ENCODE measurements around the gene PIGH. TPM values are rescaled to one million over a fixed set of nuclear protein-coding genes. Genes with fewer than 3 reads are reported as not detected.

PIGH gene
- polyA plus RNA-seq, 2 of the 4 experiments (the other 2 are of a cell fraction): 21.1 to 37.2 TPM

DNA sequence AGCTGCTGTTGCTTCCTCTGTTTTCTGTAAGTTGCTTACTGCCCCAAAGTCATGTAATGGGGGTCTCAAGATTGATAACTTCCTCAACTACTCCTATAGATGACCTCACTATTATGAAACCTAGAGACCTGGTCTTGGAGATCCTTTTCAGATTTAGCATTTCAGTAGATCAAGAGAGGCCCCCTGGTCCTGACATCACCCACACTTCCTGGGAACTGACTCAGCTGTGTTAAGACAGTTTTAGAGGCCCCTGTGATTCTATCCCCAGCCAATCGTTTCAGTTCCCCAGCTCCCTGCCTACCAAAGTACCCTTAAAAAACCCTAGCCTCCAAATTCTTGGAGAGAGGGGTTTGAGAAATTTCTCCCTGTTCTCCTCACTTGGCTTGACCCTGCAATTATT lies 10.4 kb upstream of the PIGH start:
- TF ChIP-seq TFCP2L1 (CRISPR knock-in tag; IDR thresholded peaks at IDR 0.05) (no peak), GATA3 (IDR thresholded peaks at IDR 0.05; ENCODE audit: borderline replicate concordance) (no peak), NFE2L2 (conservative IDR thresholded peaks at IDR 0.05; ENCODE audit: low read length) (no peak), KDM5A (IDR thresholded peaks at IDR 0.05) (no peak), BHLHE40 (IDR thresholded peaks at IDR 0.05; ENCODE audit: low read depth, low read length) (no peak), EP300 (IDR thresholded peaks at IDR 0.05) (no peak), ZNF302 (CRISPR knock-in tag; IDR thresholded peaks at IDR 0.05) (no peak), FOSL2 (IDR thresholded peaks at IDR 0.05) (no peak), FOSL2 (CRISPR knock-in tag; IDR thresholded peaks at IDR 0.05) (no peak), FOXS1 (CRISPR knock-in tag; IDR thresholded peaks at IDR 0.05) (no peak), ZC3H11A (IDR thresholded peaks at IDR 0.05) (no peak)
- TF ChIP-seq, protein P1, sequence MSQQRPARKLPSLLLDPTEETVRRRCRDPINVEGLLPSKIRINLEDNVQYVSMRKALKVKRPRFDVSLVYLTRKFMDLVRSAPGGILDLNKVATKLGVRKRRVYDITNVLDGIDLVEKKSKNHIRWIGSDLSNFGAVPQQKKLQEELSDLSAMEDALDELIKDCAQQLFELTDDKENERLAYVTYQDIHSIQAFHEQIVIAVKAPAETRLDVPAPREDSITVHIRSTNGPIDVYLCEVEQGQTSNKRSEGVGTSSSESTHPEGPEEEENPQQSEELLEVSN (IDR thresholded peaks at IDR 0.05; ENCODE audit: borderline replicate concordance, low read depth): no peak
- H3K9me3 ChIP-seq: no peaks in the 10 kb centered on the region
- no peaks in the 10 kb centered on the region for H3K4me1 ChIP-seq
- CTCF ChIA-PET: interaction anchor here (0.6 to 2.8 kb wide), 8 partner anchors 8 to 94 kb away, joined by 3 to 22 read pairs (median 4); partner anchors contain the start of gene ARG2
- FAIRE-seq (no peak), DNase-seq (ENCODE audit: low read depth in 1 of 2, low spot score in 1 of 2) (no peak), ATAC-seq (no peak)
- H3K4me2 ChIP-seq: no peak overlapping the region
- H3K27ac ChIP-seq: no peak overlapping the region
- POLR2A ChIA-PET: no interaction called here
- 67% methylated on average over 1 of the region's 1 CpG for WGBS (ENCODE audit: missing lambda C conversion rate)
- H3K4me3 ChIP-seq: no peak overlapping the region

DNA sequence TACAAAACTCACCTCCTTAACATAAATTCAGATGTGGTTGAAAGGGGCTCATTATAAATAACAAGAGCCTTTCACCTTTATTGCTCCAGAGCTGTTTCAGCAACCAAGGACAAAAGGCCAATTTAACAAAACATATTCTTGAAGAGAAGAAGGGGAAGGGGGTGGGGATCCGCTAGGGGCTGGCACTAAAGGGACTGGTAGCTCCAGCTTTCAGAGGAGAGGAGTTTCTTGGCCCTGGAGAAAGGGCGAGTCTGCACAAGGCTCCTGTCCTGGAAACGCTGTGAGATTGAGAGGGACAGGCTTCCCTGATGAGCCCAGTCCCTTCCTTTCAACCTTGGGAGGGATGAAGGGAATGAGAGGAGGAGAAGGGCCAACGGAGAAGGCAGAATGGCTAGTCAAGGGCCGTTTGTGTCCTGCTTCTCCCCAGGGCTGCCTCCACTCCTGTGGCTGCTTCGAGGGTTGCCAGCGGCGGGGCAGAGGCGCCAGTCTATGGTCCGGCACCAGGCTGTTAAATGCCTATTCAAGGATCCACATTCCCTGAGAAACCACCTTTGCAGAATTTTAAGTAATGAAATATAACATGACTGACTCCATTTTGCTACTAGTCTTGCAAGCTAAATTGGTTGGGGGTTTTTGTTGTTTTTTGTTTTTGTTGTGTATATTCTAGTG lies 9.7 kb upstream of the PIGH start:
- ATAC-seq: no peak
- Histone ChIP-seq H3K4me1 (no peaks in the 10 kb centered on the region), H3K4me2 (no peak overlapping the region), H3K9me3 (no peaks in the 10 kb centered on the region), H3K27ac (no peak overlapping the region), H3K4me3 (no peak overlapping the region)
- POLR2A ChIA-PET: interaction anchor here (1.3 kb wide), 1 partner anchor 86 kb away, joined by 3 read pairs; the partner anchor contains the start of gene RDH11
- CTCF ChIA-PET: interaction anchor here (0.6 to 2.8 kb wide), 8 partner anchors 9 to 94 kb away, joined by 3 to 22 read pairs (median 4); partner anchors contain the start of genes ARG2 and PIGH
- 46% methylated on average over 10 of the region's 10 CpGs for WGBS (ENCODE audit: missing lambda C conversion rate)
- TF ChIP-seq CBX2 (IDR thresholded peaks at IDR 0.05; ENCODE audit: borderline replicate concordance, low read depth): no peak
- no peak for TF ChIP-seq ZFP36 (IDR thresholded peaks at IDR 0.05; ENCODE audit: borderline replicate concordance, partially characterized antibody)
- no peak for TF ChIP-seq ESRRA (IDR thresholded peaks at IDR 0.05; ENCODE audit: borderline replicate concordance, low read length)
- no peak for TF ChIP-seq GATA3 (IDR thresholded peaks at IDR 0.05; ENCODE audit: borderline replicate concordance)
- no peak for TF ChIP-seq MAFK (IDR thresholded peaks at IDR 0.05; ENCODE audit: partially characterized antibody)
- no peak for TF ChIP-seq JUN (IDR thresholded peaks at IDR 0.05)
- TF ChIP-seq, protein P2, sequence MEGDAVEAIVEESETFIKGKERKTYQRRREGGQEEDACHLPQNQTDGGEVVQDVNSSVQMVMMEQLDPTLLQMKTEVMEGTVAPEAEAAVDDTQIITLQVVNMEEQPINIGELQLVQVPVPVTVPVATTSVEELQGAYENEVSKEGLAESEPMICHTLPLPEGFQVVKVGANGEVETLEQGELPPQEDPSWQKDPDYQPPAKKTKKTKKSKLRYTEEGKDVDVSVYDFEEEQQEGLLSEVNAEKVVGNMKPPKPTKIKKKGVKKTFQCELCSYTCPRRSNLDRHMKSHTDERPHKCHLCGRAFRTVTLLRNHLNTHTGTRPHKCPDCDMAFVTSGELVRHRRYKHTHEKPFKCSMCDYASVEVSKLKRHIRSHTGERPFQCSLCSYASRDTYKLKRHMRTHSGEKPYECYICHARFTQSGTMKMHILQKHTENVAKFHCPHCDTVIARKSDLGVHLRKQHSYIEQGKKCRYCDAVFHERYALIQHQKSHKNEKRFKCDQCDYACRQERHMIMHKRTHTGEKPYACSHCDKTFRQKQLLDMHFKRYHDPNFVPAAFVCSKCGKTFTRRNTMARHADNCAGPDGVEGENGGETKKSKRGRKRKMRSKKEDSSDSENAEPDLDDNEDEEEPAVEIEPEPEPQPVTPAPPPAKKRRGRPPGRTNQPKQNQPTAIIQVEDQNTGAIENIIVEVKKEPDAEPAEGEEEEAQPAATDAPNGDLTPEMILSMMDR (IDR thresholded peaks at IDR 0.05): no peak
- TF ChIP-seq, protein P3, sequence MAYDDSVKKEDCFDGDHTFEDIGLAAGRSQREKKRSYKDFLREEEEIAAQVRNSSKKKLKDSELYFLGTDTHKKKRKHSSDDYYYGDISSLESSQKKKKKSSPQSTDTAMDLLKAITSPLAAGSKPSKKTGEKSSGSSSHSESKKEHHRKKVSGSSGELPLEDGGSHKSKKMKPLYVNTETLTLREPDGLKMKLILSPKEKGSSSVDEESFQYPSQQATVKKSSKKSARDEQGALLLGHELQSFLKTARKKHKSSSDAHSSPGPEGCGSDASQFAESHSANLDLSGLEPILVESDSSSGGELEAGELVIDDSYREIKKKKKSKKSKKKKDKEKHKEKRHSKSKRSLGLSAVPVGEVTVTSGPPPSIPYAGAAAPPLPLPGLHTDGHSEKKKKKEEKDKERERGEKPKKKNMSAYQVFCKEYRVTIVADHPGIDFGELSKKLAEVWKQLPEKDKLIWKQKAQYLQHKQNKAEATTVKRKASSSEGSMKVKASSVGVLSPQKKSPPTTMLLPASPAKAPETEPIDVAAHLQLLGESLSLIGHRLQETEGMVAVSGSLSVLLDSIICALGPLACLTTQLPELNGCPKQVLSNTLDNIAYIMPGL (CRISPR knock-in tag; IDR thresholded peaks at IDR 0.05; ENCODE audit: borderline replicate concordance): no peak
- DNase-seq (ENCODE audit: low read depth in 1 of 2, low spot score in 1 of 2): no peak
- FAIRE-seq: no peak

DNA sequence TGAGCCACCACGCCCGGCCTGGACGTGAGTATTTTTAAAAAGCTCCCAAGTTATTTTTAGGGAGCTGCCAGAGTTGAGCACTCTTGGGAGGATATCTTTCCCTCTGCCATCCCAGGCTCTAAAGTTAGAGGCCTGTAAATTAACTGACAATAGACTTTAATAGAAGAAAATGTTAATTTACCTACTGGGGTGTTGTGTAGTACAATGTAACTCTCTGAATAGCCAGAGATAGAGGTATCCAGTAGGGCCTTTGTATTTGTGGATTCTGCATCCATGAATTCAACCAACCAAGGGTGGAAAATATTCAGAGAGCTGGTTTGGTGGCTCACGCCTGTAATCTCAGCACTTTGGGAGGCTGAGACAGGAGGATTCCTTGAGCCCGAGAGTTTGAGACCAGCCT lies 7.6 kb upstream of the PIGH start:
- Histone ChIP-seq H3K4me3 (no peak overlapping the region), H3K4me1 (no peaks in the 10 kb centered on the region), H3K9me3 (no peaks in the 10 kb centered on the region), H3K4me2 (no peak overlapping the region), H3K27ac (no peak overlapping the region)
- TF ChIP-seq CBX8 (IDR thresholded peaks at IDR 0.05) (no peak), RFX5 (IDR thresholded peaks at IDR 0.05) (no peak), RARB (CRISPR knock-in tag; IDR thresholded peaks at IDR 0.05) (no peak), ESRRA (IDR thresholded peaks at IDR 0.05; ENCODE audit: borderline replicate concordance, low read length) (no peak), ZC3H11A (IDR thresholded peaks at IDR 0.05) (no peak), FOXS1 (CRISPR knock-in tag; IDR thresholded peaks at IDR 0.05) (no peak), CHD2 (IDR thresholded peaks at IDR 0.05; ENCODE audit: low read length, partially characterized antibody) (no peak), SMC3 (IDR thresholded peaks at IDR 0.05) (no peak), HEYL (CRISPR knock-in tag; IDR thresholded peaks at IDR 0.05) (no peak), POLR2A (IDR thresholded peaks at IDR 0.05; ENCODE audit: low read length) (no peak)
- TF ChIP-seq, protein P3 (CRISPR knock-in tag; IDR thresholded peaks at IDR 0.05; ENCODE audit: borderline replicate concordance): no peak
- TF ChIP-seq, protein P4, sequence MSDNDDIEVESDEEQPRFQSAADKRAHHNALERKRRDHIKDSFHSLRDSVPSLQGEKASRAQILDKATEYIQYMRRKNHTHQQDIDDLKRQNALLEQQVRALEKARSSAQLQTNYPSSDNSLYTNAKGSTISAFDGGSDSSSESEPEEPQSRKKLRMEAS (IDR thresholded peaks at IDR 0.05): no peak
- TF ChIP-seq, protein P5, sequence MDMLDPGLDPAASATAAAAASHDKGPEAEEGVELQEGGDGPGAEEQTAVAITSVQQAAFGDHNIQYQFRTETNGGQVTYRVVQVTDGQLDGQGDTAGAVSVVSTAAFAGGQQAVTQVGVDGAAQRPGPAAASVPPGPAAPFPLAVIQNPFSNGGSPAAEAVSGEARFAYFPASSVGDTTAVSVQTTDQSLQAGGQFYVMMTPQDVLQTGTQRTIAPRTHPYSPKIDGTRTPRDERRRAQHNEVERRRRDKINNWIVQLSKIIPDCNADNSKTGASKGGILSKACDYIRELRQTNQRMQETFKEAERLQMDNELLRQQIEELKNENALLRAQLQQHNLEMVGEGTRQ (IDR thresholded peaks at IDR 0.05): no peak
- FAIRE-seq (no peak), DNase-seq (ENCODE audit: low read depth in 1 of 2, low spot score in 1 of 2) (no peak), ATAC-seq (no peak)
- ChIA-PET POLR2A (no interaction called here), CTCF (interaction anchor here (0.9 to 2.4 kb wide), 6 partner anchors 10 to 59 kb away, joined by 3 to 8 read pairs (median 4); partner anchors contain the start of gene ARG2)
- 86% methylated on average over 5 of the region's 5 CpGs for WGBS (ENCODE audit: missing lambda C conversion rate)
